GM20000 (cell line): Measurements from ENCODE around the gene RNU1-1.
"Not testable (repeated sequence)": the region's sequence is repeated elsewhere in the genome, so short reads cannot be mapped to it uniquely, and the experiment has no call there.

Experiments
- DNase-seq: peaks from one replicate; pipeline ENCODE4 v3.0.0; 2012; ENCODE audit warnings: low spot score
- TF ChIP-seq, protein P1 (sequence below): IDR thresholded peaks from 2 replicates; pipeline ENCODE4 v1.5.1; 2012; ENCODE audit warnings: mild to moderate bottlenecking, control low read depth; ENCODE audit errors: extremely low read depth, missing control alignments

The RNU1-1 gene

DNA sequence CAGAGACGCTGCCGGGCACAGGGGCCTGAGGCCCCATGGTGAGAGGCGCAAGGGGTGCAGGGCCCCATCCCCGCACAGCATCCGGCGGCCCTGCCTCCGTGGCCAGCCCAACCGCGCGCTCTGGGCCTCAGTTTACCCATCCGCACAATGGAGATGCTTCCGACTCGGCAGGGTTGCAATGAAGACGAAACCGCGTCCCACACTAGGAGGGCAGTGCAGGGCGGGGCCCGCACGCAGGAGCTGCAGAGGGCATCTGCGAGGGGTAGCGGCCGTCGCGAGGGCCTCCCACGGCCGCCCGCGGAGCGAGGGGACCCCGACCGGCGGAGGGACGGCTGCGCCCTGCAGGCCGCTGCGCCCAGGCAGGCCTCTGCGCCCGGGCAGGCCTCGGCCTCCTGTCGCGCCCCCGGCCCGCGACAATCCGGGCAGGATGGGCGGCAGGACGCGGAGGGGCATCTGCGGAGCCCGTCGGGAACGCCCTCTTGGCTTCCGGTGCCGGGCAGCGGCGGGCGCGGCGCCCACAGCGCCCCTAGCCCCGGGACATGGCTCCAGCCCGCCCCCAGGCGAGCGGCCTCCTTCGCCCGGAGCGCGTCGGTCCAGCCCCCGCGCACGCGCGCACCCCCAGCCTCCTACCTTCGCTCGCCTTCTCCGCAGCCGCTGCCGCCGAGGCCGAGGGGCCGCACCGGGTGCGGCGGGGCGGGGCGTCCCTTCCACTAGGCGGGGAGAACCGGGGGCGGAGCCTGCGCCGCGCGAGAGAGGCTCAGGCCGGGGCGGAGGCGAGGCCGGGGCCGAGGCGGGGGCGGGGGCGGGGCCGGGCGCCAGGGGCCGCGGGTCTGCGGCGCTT, 15.3 kb downstream of the RNU1-1 start:
- TF ChIP-seq, protein P1, sequence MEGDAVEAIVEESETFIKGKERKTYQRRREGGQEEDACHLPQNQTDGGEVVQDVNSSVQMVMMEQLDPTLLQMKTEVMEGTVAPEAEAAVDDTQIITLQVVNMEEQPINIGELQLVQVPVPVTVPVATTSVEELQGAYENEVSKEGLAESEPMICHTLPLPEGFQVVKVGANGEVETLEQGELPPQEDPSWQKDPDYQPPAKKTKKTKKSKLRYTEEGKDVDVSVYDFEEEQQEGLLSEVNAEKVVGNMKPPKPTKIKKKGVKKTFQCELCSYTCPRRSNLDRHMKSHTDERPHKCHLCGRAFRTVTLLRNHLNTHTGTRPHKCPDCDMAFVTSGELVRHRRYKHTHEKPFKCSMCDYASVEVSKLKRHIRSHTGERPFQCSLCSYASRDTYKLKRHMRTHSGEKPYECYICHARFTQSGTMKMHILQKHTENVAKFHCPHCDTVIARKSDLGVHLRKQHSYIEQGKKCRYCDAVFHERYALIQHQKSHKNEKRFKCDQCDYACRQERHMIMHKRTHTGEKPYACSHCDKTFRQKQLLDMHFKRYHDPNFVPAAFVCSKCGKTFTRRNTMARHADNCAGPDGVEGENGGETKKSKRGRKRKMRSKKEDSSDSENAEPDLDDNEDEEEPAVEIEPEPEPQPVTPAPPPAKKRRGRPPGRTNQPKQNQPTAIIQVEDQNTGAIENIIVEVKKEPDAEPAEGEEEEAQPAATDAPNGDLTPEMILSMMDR = no peak
- peak; percentile 99 for DNase-seq

DNA sequence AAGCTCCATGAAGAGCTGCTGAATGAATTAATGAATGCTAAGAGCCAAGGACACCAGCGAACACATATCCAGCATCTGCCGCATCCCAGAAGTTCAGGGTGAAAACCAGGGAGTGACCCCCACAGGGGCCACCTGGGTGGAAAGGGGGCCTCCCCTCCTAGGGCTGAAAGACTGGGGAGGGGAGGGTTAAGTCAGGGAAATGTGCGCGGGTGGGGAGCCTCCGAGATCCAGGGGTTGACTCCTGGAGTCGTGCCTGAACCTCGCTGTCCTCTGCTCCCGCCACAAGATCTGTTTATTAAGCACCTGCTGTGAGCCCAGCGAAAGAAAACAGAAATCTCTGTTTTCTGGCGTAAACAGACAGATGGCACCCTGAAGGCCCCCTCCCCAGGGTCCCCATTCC, 16.0 kb downstream of the RNU1-1 start:
- not testable (repeated sequence) for DNase-seq

DNA sequence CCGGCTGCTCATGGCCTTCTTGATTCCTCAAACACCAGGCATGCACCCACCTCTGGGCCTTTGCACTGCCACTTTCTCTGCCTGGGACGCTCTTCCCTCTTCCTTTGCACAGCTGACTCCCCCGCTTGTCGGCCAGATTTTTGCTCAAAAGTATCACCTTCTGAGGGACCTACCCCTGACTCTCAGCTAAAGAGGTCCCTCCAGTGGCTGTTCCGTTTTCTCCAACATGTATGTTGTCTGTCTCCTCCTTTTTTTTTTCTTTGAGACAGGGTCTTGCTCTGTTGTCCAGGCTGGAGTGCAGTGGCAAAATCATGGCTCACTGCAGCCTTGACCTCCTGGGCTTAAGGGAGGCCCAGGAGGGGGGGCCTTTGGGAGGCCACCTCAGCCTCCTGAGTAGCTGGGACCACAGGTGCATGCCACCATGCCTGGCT, 16.6 kb downstream of the RNU1-1 start:
- DNase-seq = not testable (repeated sequence)

DNA sequence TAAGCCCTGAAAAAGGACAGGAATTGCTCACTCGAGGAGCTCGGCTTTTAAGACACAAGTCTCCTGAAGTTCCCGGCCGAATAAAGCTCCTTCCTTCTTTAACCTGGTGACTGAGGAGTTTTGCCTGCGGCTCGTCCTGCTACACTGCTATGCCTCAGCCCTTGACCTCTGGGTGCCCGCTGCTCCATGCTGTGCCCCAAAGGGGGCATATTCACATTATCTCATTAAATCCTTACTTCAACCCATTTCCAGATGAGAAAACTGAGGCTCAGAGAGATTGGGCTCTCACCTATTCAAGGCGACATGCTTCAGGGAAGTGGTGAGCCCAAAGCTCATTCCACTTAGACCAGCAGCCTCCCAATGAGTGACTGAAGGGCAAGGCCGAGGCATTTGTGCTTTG, 20.4 kb downstream of the RNU1-1 start:
- DNase-seq = not testable (repeated sequence)

DNA sequence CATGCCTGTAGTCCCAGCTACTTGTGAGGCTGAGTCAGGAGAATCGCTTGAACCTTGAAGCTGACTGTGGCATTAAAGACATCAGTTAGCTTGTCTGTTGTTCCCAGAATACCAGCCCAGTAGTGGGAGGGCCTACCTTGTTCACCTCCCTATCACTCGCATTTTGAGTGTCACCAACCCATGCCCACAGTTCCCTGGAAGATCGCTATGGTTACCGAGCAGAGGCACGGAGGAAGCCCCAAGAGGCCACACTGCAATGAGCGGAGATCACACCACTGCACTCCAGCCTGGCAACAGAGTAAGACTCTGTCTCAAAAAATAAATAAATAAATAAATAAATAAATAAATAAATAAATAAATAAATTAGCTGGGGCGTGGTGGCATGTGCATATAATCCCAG, 21.1 kb downstream of the RNU1-1 start:
- not testable (repeated sequence) for DNase-seq

DNA sequence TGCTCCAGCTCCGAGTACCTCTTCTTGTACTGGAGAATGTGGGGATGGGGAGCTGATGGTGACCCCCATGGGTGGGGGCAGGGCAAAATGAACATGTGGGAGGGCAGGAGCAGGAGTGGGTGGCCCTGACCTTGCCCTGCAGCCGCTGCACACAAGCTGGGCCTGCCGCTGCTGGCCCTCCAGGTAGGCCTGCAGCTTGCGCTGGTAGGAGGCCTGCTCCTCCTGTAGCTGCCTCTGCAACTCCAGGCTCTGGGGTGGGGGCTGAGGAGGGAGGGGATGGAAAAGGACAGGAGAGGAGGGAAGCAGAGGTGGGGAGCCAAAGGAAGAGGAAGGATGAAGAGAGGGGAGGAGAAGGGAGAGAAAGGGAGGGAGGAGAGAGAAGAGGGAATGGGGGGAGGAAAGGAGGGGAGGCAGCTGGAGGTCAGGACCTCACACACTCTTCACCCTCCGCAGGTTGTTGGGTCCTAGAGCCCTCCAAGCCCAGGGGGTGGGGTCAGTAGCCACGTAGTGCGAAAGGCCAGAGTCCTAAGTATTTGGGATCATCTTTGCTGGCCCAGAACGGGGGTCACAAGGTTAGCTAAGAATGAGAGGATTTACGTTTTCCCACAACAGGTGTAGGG, 22.9 kb downstream of the RNU1-1 start:
- TF ChIP-seq, protein P1 = no peak
- DNase-seq = no peak

DNA sequence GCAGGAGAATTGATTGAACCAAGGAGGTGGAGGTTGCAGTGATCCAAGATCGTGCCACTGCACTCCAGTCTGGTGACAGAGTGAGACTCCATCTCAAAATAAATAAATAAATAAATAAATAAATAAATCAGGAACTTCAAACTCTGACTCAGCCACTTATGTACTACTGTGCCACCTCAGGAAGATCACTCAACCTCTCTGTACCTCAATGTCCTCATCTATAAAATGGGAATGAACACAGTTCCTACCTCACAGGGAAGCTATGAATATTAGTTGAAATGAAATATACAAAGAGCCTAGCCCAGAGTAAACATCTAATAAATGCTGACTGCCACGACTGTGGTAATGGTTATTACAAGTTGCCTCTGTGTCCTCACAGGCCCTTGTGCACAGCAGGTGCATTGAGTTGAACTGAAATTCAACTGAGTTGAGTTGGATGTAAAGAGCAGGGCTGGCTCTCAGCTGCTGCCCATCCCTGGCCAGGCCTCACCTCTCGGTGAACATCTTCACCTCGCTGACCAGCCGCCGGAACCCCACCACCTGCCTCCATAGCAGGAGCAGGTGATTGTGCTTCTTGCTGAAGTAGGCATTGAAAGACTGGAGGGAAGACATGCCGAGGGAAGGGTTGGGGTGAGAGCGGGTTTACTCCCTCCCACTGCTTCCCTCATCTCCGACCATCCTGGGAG, 24.7 kb downstream of the RNU1-1 start:
- DNase-seq = not testable (repeated sequence)

DNA sequence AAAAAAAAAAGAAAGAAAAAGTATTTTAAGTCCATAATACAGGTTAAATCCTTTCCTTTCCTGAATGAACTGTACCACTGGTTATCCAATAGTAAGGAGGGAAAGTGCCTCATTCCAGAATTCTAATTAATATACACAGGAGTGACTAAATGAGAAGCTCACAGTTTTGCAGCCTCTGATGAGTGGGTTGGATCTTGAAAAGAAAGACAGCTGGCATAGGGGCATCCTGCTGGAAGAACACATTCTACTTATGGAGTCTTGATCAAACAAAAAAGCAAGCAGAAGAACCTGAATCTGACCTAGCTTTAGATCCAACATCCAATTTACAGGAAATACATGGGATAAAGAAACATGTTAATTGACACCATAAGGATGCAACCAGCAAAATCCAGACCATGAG, 27.1 kb downstream of the RNU1-1 start:
- DNase-seq = not testable (repeated sequence)

DNA sequence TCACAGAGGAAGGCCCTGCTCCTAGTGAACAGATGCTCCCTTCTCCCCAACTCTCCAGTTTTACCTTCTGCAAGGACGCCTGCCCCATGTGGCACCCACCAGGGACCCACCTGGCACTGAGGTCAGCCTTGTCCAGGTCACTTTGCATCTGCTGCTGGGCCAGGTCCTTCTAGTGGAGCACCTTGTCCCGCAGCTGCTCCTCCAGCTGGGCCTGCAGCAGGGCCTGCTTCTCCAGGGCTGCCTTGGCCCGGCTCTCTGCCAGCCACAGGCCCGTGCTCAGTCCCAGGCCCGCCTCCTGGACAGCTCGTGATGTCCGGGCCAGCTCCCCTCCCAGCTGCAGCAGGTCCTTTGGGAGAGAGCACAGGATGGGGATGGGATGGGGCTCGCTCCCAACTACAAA, 27.8 kb downstream of the RNU1-1 start:
- DNase-seq = not testable (repeated sequence)

DNA sequence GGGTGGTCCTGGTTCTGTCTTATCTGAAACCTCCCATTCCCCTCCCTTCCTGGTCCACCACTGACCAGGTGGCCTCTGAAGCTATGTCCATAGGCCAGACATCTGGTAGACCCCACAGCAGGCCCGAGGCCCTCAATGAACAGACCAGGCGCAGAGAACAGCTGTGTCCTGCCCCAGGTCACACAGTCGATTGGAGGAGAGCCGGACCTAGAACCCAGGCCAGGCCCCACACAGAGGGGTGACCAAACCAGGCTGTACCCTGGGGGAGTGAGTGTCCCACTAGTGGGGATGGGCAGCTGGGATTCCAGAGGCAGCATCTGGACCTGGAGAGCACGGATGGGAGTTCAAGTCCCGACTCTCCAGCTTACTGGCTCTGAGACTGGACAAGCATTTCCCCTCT, 29.2 kb downstream of the RNU1-1 start:
- TF ChIP-seq, protein P1 = no peak
- DNase-seq = no peak

DNA sequence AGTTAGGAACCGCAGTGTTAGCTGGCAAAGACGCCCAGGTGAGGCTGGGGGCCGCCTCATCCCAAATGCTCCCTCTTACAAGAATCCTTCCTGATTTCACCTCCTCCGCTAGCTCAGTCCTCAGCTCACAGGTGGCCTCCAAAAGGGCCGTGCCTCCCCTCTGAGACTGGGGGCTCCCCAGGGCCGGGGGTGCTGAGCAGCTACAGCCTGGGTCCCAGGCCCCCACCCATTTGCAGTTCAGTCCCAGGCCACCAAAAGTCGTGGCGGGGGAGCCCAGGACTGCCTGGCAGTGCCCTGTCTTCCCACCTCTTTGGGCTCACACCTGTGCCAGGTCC, 29.6 kb downstream of the RNU1-1 start:
- DNase-seq = no peak
- TF ChIP-seq, protein P1 = no peak

DNA sequence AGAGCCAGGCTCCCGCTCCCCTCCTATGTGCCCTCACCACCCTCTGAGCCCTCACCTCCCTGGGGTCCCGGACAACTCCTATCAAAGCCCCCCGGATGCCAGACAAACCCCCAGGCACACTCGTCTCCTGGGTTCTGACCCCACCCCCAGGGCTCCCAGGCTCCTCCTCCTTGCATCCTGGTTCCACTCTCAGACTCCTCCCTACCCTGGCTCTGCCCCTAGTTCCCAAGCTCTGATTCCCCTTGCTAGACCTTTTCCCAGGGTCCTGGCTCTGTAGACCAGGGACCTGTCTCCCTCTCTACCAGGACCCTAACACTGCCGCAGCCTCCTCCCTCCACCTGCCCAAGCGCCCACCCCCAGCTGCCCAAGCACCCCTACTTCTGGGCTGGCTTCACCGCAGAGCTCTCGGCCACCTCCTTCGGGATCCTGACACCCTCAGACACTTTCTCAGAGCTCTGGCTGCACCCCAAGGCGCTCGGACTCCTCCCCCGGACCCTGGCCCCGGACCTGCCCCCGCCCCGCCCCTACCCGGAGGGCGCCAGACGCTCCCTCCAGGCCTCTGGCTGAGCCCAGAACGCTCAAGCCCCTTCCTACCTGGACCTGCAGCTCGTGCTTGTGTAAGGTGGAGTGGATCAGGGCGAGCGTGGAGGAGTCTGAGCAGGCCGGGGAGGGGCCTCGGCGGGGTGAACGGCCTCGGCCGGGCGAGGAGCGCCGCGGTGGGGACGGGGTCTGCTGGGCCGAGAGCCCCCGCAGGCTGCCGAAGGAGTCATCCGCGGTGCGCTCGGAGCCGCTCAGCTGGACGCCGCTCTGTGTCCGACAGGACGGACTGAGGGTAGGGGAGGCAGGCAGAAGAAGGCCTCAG, 30.2 kb downstream of the RNU1-1 start:
- DNase-seq = not testable (repeated sequence)

DNA sequence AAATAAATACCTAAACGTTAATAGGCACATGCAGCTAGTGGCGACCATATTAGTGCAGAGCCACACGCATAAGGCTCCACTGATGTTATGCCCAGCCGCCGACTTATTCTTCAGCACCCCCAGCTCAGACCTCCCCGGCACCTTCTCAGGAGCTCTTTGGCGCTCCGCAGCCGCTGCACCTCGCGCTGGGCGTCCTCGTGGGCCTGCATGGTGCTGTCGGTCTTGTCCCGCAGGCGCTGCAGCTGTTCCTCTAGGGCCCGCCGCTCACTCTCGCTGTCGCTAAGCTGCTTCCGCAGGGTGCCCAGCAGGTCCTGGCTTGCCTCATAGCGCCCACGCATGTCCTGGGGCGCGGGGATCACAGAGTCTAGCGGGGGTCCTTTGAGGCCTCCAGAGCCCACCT, 30.9 kb downstream of the RNU1-1 start:
- DNase-seq = not testable (repeated sequence)
